ENCODE measurements around the gene HES2.

The HES2 gene

DNA sequence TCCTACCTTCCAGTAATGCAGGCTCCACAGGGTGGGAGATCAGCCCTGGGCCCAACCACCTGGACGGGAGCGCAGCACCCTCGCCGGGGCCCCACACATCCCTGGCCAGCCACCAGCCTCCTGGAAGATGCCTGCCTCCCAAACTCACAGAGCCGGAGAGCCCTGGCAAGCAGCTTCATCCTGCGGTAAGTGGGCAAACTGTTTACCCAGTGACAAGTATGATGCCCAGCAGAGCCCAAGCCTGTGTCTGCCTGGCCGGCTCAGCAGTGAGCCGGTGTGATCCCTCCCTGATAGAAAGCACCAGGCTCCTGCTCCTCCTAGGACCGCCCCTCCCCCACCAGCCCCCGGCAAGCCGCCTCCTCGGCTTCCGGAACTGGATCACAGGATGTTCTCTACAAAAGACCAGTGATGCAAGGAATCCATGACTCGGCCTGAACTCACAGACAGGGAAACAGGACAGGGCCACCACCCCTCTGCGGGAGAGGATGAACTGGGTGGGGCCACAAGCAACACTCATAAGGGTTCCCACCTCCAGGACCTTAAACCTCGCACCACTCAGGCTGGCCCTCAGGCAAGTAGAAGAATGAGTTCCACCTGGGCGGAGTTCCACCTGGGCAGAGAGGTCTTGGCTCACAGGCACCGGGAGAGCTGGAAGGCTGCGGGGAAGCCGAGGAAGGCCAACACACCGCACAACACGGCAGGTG lies 34.1 kb downstream of the HES2 start:
- TF ChIP-seq, protein P1, sequence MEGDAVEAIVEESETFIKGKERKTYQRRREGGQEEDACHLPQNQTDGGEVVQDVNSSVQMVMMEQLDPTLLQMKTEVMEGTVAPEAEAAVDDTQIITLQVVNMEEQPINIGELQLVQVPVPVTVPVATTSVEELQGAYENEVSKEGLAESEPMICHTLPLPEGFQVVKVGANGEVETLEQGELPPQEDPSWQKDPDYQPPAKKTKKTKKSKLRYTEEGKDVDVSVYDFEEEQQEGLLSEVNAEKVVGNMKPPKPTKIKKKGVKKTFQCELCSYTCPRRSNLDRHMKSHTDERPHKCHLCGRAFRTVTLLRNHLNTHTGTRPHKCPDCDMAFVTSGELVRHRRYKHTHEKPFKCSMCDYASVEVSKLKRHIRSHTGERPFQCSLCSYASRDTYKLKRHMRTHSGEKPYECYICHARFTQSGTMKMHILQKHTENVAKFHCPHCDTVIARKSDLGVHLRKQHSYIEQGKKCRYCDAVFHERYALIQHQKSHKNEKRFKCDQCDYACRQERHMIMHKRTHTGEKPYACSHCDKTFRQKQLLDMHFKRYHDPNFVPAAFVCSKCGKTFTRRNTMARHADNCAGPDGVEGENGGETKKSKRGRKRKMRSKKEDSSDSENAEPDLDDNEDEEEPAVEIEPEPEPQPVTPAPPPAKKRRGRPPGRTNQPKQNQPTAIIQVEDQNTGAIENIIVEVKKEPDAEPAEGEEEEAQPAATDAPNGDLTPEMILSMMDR (IDR thresholded peaks at IDR 0.05) = no peak
- no peaks in the 10 kb centered on the region for H3K9me3 ChIP-seq
- H3K4me3 ChIP-seq (ENCODE audit: low read depth in 1 of 2, low read length in 1 of 2) = no peak overlapping the region
- no peaks in the 10 kb centered on the region for H3K4me1 ChIP-seq (ENCODE audit: control insufficient read depth in 1 of 2, insufficient read depth in 1 of 2, low read depth in 1 of 2, low read length in 1 of 2)
- H3K27me3 ChIP-seq = peaks cover under 1% of the 10 kb centered on the region
- H3K27ac ChIP-seq = no peak overlapping the region
- no peaks in the 10 kb centered on the region for H3K36me3 ChIP-seq

DNA sequence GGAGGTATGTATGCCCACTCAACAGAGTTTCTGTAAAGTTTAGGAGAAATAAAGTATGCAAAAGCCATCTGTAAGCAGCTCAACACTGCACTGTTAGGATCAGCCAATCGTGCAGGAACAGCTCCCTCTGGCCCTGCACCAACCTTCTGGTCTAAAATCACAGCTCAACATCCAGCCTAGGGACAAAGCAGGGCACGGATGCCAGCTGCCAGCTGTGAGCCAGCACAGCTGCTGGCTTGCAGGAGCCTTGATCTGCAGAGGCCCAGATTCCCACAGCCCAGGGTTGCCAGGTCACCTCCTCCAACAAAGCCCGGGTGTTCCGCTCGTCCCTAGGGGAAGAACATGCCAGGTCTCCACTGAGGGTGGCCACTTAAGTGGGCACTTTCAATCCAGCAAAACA lies 34.8 kb downstream of the HES2 start:
- no peaks in the 10 kb centered on the region for H3K27me3 ChIP-seq
- H3K27ac ChIP-seq = no peak overlapping the region
- H3K4me1 ChIP-seq (ENCODE audit: control insufficient read depth in 1 of 2, insufficient read depth in 1 of 2, low read depth in 1 of 2, low read length in 1 of 2) = no peaks in the 10 kb centered on the region
- H3K9me3 ChIP-seq = no peaks in the 10 kb centered on the region
- no peaks in the 10 kb centered on the region for H3K36me3 ChIP-seq
- H3K4me3 ChIP-seq (ENCODE audit: low read depth in 1 of 2, low read length in 1 of 2) = no peak overlapping the region
- TF ChIP-seq, protein P1 (IDR thresholded peaks at IDR 0.05) = no peak

DNA sequence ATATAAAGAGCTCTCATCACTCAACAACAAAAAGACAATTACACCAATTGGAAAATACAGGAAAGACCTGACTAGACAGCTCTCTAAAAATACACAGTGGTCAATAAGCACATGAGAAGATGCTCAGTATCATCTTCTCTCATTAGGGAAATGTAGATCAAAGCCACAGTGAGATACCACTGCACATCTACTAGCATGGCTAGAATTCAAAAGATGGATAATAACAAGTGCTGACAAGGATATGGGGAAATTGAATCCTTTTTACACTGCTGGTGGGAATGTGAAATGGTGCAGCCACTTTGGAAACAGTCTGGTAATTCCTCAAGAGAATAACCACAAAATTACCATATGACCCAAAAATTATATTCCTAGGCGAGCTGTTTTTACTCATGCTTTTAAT lies 35.6 kb downstream of the HES2 start:
- no peaks in the 10 kb centered on the region for H3K27me3 ChIP-seq
- H3K9me3 ChIP-seq = no peaks in the 10 kb centered on the region
- no peaks in the 10 kb centered on the region for H3K36me3 ChIP-seq
- TF ChIP-seq, protein P1 (IDR thresholded peaks at IDR 0.05) = no peak
- H3K27ac ChIP-seq = no peak overlapping the region
- no peaks in the 10 kb centered on the region for H3K4me1 ChIP-seq (ENCODE audit: control insufficient read depth in 1 of 2, insufficient read depth in 1 of 2, low read depth in 1 of 2, low read length in 1 of 2)
- H3K4me3 ChIP-seq (ENCODE audit: low read depth in 1 of 2, low read length in 1 of 2) = no peak overlapping the region

DNA sequence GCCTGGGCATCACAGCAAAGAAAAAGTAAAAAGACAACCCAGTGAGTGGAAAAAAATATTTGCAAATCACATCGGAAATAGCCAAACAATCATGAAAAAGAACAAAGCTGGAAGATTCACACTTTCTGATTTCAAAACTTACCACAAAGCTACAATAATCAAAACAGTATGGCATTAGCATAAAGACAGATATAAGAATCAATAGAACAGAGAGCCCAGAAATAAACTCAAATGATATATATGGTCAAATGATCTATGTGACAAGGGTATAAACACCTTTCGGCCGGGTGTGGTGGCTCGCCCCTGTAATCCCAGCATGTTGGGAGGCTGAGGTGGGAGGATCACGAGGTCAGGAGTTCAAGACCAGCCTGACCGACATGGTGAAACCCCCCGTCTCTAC lies 39.7 kb downstream of the HES2 start:
- Histone ChIP-seq H3K4me3 (ENCODE audit: low read depth in 1 of 2, low read length in 1 of 2) (no peak overlapping the region), H3K9me3 (no peaks in the 10 kb centered on the region), H3K4me1 (ENCODE audit: control insufficient read depth in 1 of 2, insufficient read depth in 1 of 2, low read depth in 1 of 2, low read length in 1 of 2) (no peaks in the 10 kb centered on the region), H3K36me3 (no peaks in the 10 kb centered on the region), H3K27me3 (no peaks in the 10 kb centered on the region), H3K27ac (no peak overlapping the region)
- TF ChIP-seq, protein P1 (IDR thresholded peaks at IDR 0.05) = no peak

DNA sequence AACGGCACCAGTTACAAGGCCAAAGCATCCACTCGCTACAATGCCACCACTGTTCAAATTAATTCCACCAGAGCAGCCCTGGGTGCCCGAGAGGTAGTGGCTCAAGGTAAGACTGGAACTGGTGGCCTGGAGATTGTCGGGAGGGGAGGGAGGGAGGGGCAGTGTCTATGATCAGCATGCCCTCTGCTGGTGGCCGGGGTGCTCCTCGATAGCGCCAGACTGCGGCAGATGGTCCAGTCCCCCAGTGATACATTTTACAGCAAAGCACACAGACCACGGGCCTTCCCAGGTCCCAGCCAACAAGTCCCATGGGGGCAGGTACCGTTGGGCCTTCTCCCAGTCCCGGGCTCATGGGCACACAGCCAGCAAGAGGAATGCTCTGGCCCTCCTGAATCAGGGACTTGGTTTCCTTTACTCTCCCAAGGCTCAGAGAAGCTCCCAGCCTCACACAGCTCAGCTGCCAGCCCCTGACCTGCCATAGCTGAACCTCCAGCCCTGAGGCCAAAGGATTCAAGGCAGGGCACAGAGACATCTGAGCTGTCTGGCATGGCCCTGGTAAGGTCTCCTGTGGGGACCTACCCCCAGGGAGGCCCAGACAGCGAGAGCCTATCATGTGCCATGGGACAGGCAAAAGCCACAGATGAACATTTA lies 41.5 kb downstream of the HES2 start:
- TF ChIP-seq, protein P1 (IDR thresholded peaks at IDR 0.05) = no peak
- H3K4me3 ChIP-seq (ENCODE audit: low read depth in 1 of 2, low read length in 1 of 2) = no peak overlapping the region
- H3K9me3 ChIP-seq = no peaks in the 10 kb centered on the region
- H3K36me3 ChIP-seq = no peaks in the 10 kb centered on the region
- H3K4me1 ChIP-seq (ENCODE audit: control insufficient read depth in 1 of 2, insufficient read depth in 1 of 2, low read depth in 1 of 2, low read length in 1 of 2) = no peaks in the 10 kb centered on the region
- H3K27ac ChIP-seq = no peak overlapping the region
- no peaks in the 10 kb centered on the region for H3K27me3 ChIP-seq
